Adrenal gland (tissue), 12 donors: Measurements from ENCODE around the gene PPL. TPM values are rescaled to one million over a fixed set of nuclear protein-coding genes. Genes with fewer than 3 reads are reported as not detected.
"Not testable (repeated sequence)": the region's sequence is repeated elsewhere in the genome, so short reads cannot be mapped to it uniquely, and the experiment has no call there.

Experiments
- DNase-seq, 7 donors: peaks; one replicate each; pipeline ENCODE4 v3.0.0-alpha.2; 2019 to 2020
- H3K27ac ChIP-seq, 5 donors: fragments of 200-600 bp; sonication (generic) in 4 of 5; 1 replicate in 3 of 5; 2 replicates in 2 of 5; pipeline versions ENCODE4 v1.5.1 to v1.8.0; 2016 to 2020; ENCODE audit warnings: mild to moderate bottlenecking in 1 of 5
- H3K27me3 ChIP-seq: fragments of 200-600 bp; 2 replicates; pipeline ENCODE4 v1.8.0; 2021
- H3K36me3 ChIP-seq, 2 donors: fragments of 200-600 bp; replicated peaks in 1 of 2; 1 replicate in 1 of 2; 2 replicates in 1 of 2; pipeline versions ENCODE4 v1.5.1 to v1.8.0; 2018 to 2022
- H3K4me1 ChIP-seq, 2 donors: fragments of 200-600 bp; replicated peaks in 1 of 2; 1 replicate in 1 of 2; 2 replicates in 1 of 2; pipeline versions ENCODE4 v1.5.1 to v1.8.0; 2018 to 2021
- H3K4me3 ChIP-seq, 4 donors: fragments of 200-600 bp; sonication (generic) in 3 of 4; one replicate each; pipeline ENCODE4 v1.5.1; 2016 to 2018
- H3K9me3 ChIP-seq, 3 donors: fragments of 200-600 bp; sonication (generic) in 1 of 3; replicated peaks in 1 of 3; 1 replicate in 2 of 3; 2 replicates in 1 of 3; pipeline versions ENCODE4 v1.5.1 to v1.8.0; 2016 to 2021
- CTCF ChIP-seq, 6 experiments: fragments of 450-650 bp in 4 of 6; fragments of 200-600 bp in 2 of 6; sonication (generic) in 1 of 6; IDR thresholded peaks; 1 replicate in 5 of 6; 2 replicates in 1 of 6; pipeline versions ENCODE4 v1.5.1 to v1.8.0; 2016 to 2021; ENCODE audit warnings: antibody characterized with exemption in 6 of 6, mild to moderate bottlenecking in 2 of 6, moderate library complexity in 1 of 6
- POLR2A ChIP-seq, 2 donors: fragments of 450-650 bp; IDR thresholded peaks; one replicate each; pipeline ENCODE4 v1.6.1; 2017; ENCODE audit warnings: antibody characterized with exemption in 2 of 2, mild to moderate bottlenecking in 2 of 2, moderate library complexity in 1 of 2
- WGBS, 4 donors: extraction: QIAGEN DNeasy Blood & Tissue Kit in 2 of 4; methylation state at CpG; one replicate each; pipeline versions ENCODE4 v1.1.5 to v1.1.7; 2013 to 2017; 5-methylcytosine and 5-hydroxymethylcytosine counted together
- intact Hi-C, 2 donors: fragments of 100-400 bp; cut with DNase I; formaldehyde crosslinking; loops; one replicate each; pipeline versions ENCODE4 v1.14.1 to v1.15.0; 2022 to 2023
- polyA plus RNA-seq, 3 donors: library from polyadenylated mRNA; stranded (reverse); fragments of 200-250 nt in 2 of 3; fragments of 350-450 nt in 1 of 3; fragmentation: Illumina TruSeq in 1 of 3; extraction: RNeasy Lipid Tissue Mini Kit (QIAGEN cat#74804) in 1 of 3; gene quantifications; one replicate each; pipeline ENCODE4 v1.2.3, GENCODE V29; 2013 to 2014
- total RNA-seq, 9 donors: library from RNA; depleted of rRNA in 4 of 9; stranded (reverse); fragments of >200 nt in 4 of 9; fragments of 120-200 nt in 1 of 9; fragmentation: NEBNext Ultra II Directional in 1 of 9; extraction: Animal tissue kit (Norgen Biotek cat#: 25700) in 1 of 9; gene quantifications; one replicate each; pipeline versions ENCODE4 v1.1.0 to v1.2.4, GENCODE V29; 2013 to 2023
- donor health status: healthy with polysubstance abuse.
- donor health status: Bipolar disorder and iron deficiency.
- donor health status: DM: yes; HTN: yes; CAD: no.
- donor health status: DM: no; HTN: no; CAD: no.
- donor health status: DM: no; HTN: no; CAD: no.
- donor health status: DM: yes; HTN: yes; CAD: no.

PPL gene
- total and polyA plus RNA-seq, 12 donors: 0.38 to 20.9 (median 14.7) TPM

GRCh38 chr16:4957420-4957719 is 20.4 kb upstream of the PPL start:
- DNase-seq: no peak
- no peaks in the 10 kb centered on the region for H3K36me3 ChIP-seq
- H3K4me3 ChIP-seq: peak overlapping the region in 2 of 4 donors; percentile 16 to 50
- H3K4me1 ChIP-seq: peaks cover 0 to 4% of the 10 kb centered on the region in 2 donors
- 20 to 29% (median 22%) methylated on average over 10 of the region's 10 CpGs for WGBS, 4 donors
- peak overlapping the region in 1 of 5 donors; percentile 33 for H3K27ac ChIP-seq
- no peaks in the 10 kb centered on the region for H3K9me3 ChIP-seq
- TF ChIP-seq POLR2A (IDR thresholded peaks at IDR 0.05): no peak
- TF ChIP-seq CTCF (IDR thresholded peaks at IDR 0.05): no peak
- intact Hi-C loops: loop anchor here (5.0 to 10.0 kb wide), 3 partner anchors 75 to 223 kb away; partner anchors contain the start of genes ANKS3 (in 1 of the 2), DNAAF8 (in 1 of the 2), GLYR1 (in 1 of the 2) and NAGPA (in 1 of the 2)
- H3K27me3 ChIP-seq: no peaks in the 10 kb centered on the region

GRCh38 chr16:4954714-4955113 is 17.8 kb upstream of the PPL start:
- TF ChIP-seq POLR2A (IDR thresholded peaks at IDR 0.05) (no peak), CTCF (IDR thresholded peaks at IDR 0.05) (no peak)
- H3K36me3 ChIP-seq: no peaks in the 10 kb centered on the region
- H3K4me1 ChIP-seq: peaks cover 0 to 4% of the 10 kb centered on the region in 2 donors
- 44 to 91% (median 85%) methylated on average over 1 of the region's 1 CpG for WGBS, 4 donors
- H3K9me3 ChIP-seq: no peaks in the 10 kb centered on the region
- no peaks in the 10 kb centered on the region for H3K27me3 ChIP-seq
- no peak overlapping the region for H3K4me3 ChIP-seq
- DNase-seq: no peak
- intact Hi-C loops: loop anchor here (5.0 to 10.0 kb wide), 4 partner anchors 78 to 220 kb away; partner anchors contain the start of genes ANKS3 (in 1 of the 2), DNAAF8 (in 1 of the 2), GLYR1 (in 1 of the 2) and NAGPA (in 1 of the 2)
- no peak overlapping the region for H3K27ac ChIP-seq

- H3K36me3 ChIP-seq, H3K9me3 ChIP-seq, DNase-seq, H3K27ac ChIP-seq, H3K4me1 ChIP-seq, H3K27me3 ChIP-seq, H3K4me3 ChIP-seq: not testable (repeated sequence)
- intact Hi-C loops: loop anchor here (5.0 to 10.0 kb wide), 3 partner anchors 107 to 217 kb away; partner anchors contain the start of genes ANKS3 (in 1 of the 2), DNAAF8 (in 1 of the 2), GLYR1 (in 1 of the 2) and UBN1 (in 1 of the 2)
- 68 to 72% (median 69%) methylated on average over 3 of the region's 3 CpGs for WGBS, 4 donors
These were observed 14.6 kb upstream of the PPL start for GRCh38 chr16:4951583-4951982.

- TF ChIP-seq CTCF (IDR thresholded peaks at IDR 0.05) (no peak), POLR2A (IDR thresholded peaks at IDR 0.05) (no peak)
- WGBS, 4 donors: 66 to 82% (median 72%) methylated on average over 10 of the region's 10 CpGs
These were observed 13.0 kb upstream of the PPL start for GRCh38 chr16:4949986-4950385.

More at GRCh38 chr16:4949986-4950385, 13.0 kb upstream of the PPL start:
- Histone ChIP-seq H3K9me3 (no peaks in the 10 kb centered on the region), H3K27ac (no peak overlapping the region), H3K36me3 (no peaks in the 10 kb centered on the region), H3K4me3 (no peak overlapping the region), H3K4me1 (peaks cover 11 to 12% of the 10 kb centered on the region in 2 donors), H3K27me3 (no peaks in the 10 kb centered on the region)
- DNase-seq: no peak
- intact Hi-C loops: loop anchor here (5.0 to 10.0 kb wide), 3 partner anchors 105 to 215 kb away; partner anchors contain the start of genes ANKS3 (in 1 of the 2), DNAAF8 (in 1 of the 2), GLYR1 (in 1 of the 2) and UBN1 (in 1 of the 2)
